ENCODE data around the gene S100A2. TPM values are rescaled to one million over a fixed set of nuclear protein-coding genes. Genes with fewer than 3 reads are reported as not detected.

S100A2 gene
- total RNA-seq, 1 donor from 2014 or later = 24.8 TPM

DNA sequence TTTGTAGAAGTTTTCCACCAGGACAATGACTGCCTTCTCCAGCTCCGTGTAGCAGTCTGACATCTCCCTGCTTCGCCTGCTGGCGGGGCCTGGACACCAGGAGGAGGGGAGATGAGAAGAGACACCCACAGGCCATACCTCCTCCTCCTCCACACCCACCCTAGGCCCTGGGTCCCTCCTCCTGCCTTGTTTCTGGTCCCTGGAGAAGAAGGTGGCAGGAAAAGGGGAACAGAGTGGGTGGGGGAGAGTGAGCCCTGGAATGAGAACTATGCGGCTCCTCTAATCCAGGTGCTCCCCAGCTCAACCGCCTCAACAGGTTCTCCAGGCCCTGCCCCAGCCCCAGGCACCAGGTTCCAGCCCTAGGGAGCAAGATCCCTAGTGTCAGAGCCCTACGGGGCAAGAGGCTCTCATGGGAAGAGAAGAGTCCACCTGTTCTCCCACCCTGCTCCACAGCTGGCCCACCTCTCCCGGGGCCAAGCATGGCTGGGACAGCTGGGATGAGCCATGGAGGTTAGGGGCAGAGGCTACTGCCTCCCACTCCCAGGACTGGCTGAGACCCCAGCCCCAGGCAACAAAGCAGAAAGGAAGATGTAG lies 42.5 kb upstream of the S100A2 start:
- peak overlapping the region; percentile 99 for H3K4me3 ChIP-seq (ENCODE audit: low read depth, low read length)
- no peak for DNase-seq (ENCODE audit: low read depth)
- TF ChIP-seq, protein P1, sequence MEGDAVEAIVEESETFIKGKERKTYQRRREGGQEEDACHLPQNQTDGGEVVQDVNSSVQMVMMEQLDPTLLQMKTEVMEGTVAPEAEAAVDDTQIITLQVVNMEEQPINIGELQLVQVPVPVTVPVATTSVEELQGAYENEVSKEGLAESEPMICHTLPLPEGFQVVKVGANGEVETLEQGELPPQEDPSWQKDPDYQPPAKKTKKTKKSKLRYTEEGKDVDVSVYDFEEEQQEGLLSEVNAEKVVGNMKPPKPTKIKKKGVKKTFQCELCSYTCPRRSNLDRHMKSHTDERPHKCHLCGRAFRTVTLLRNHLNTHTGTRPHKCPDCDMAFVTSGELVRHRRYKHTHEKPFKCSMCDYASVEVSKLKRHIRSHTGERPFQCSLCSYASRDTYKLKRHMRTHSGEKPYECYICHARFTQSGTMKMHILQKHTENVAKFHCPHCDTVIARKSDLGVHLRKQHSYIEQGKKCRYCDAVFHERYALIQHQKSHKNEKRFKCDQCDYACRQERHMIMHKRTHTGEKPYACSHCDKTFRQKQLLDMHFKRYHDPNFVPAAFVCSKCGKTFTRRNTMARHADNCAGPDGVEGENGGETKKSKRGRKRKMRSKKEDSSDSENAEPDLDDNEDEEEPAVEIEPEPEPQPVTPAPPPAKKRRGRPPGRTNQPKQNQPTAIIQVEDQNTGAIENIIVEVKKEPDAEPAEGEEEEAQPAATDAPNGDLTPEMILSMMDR (conservative IDR thresholded peaks at IDR 0.05; ENCODE audit: low read depth, low read length) = no peak

DNA sequence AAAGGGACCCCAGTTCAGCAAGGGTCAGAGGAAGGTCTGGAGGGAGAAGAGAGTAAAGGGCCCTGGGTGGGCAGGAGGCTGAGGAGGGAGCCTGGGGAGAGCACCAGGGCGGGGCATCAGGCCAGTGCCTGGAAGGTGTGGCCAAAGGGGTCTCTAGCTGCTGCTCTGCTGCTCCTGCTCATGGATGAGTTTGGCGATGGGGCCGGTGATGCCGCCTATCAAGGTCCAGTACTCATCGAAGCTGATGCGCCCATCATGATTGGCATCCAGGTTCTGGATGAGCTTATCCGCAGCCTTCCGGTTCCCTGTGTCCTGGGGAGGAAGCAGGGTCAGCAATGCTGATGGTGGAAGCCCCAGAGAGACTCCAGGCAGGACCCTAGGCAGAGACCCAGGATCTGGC lies 41.7 kb upstream of the S100A2 start:
- peak overlapping the region; percentile 99 for H3K4me3 ChIP-seq (ENCODE audit: low read depth, low read length)
- TF ChIP-seq, protein P1 (conservative IDR thresholded peaks at IDR 0.05; ENCODE audit: low read depth, low read length) = no peak
- DNase-seq (ENCODE audit: low read depth) = no peak

DNA sequence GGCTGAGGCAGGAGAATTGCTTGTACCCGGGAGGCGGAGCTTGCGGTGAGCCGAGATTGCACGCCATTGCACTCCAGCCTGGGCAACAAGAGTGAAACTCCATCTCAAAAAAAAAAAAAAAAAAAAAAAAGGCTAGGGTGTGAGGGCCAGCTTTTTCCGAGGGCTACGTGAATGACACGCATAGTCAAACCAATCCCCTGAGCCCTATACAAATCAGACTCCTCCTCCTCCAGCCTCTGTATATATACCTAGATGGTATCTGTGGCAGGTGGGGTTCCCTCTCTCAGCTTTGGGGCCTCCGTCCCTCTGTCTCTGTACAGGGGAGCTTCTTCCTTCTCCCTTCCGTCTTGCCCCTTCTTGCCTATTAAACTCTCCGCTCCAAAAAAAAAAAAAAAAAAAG lies 40.5 kb upstream of the S100A2 start:
- TF ChIP-seq, protein P1 (conservative IDR thresholded peaks at IDR 0.05; ENCODE audit: low read depth, low read length) = no peak
- no peak for DNase-seq (ENCODE audit: low read depth)
- no peak overlapping the region for H3K4me3 ChIP-seq (ENCODE audit: low read depth, low read length)

DNA sequence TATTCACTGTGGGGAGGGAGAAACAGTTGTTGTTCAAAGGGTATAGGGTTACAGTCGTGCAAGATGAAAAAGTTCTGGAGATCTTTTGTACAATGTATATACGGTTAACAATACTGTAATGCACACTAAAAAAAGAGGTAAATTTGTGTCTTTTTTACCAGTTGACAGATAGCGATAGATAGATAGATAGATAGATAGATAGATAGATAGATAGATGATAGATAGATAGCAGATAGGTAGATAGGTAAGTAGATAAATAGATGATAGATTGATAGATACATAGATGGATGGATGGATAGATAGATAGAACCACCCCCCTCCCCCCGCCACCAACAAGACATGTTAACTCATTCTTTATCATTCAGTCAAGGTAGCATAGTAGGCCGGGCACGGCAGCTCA lies 37.1 kb upstream of the S100A2 start:
- DNase-seq (ENCODE audit: low read depth) = no peak
- TF ChIP-seq, protein P1 (conservative IDR thresholded peaks at IDR 0.05; ENCODE audit: low read depth, low read length) = no peak
- H3K4me3 ChIP-seq (ENCODE audit: low read depth, low read length) = no peak overlapping the region

DNA sequence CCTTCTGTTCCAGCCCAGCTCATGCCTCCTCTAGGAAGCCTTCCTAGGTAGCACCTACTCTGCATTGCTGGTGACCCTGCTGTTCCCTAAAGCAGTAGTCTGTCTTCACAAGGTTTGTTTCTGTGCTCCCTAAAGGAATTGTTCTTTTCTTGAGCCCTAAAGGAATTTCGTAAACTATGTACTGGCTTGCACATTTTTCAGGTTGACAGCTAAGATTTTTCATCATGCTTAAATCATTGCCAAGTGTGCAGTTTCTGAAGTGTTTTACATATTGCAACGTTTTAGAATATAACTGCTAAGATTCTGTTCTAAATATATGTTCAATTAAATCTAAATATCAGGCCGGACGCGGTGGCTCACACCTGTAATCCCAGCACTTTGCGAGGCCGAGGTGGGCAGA lies 34.2 kb upstream of the S100A2 start:
- TF ChIP-seq, protein P1 (conservative IDR thresholded peaks at IDR 0.05; ENCODE audit: low read depth, low read length) = no peak
- H3K4me3 ChIP-seq (ENCODE audit: low read depth, low read length) = no peak overlapping the region
- no peak for DNase-seq (ENCODE audit: low read depth)

DNA sequence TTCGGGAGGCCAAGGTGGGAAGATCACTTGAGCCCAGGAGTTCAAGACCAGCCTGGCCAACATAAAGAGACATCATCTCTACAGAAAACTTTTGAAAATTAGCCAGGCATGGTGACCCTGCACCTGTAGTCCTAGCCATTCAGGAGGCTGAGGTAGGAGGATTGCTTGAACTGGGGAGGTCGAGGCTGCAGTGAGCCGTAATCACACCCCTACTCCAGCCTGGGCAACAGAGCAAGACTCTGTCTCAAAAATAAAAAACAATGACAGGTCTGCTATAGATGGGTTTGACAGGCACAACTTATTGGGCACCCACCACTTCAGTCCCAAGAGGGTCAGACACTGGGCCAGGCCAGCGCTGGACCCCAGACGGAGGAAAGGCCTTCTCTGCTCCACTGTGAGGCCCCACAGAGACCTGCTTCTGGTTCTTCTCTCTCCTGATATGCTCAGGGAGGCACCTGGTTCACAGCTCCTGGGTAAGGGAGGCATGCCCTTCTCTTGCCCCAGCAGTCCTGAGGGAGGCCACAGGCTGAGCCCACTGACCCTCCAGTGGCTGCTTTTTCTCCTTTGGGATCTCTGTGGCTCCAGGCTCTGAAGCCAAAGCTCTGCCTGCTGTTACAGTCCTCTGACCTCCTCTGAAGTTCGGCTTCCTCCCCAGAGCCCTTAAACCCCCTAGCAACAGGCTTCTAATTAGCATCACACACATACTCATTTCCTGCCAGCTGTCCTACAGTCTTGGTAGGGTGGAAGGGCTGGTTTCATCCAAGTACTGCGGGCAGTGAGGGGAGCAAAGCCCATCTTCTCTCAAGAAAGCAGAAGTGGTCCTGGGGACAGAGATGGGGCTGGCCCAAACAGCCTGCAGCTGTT lies 32.9 kb upstream of the S100A2 start:
- no peak overlapping the region for H3K4me3 ChIP-seq (ENCODE audit: low read depth, low read length)

More for the DNA sequence above, 32.9 kb upstream of the S100A2 start:
- TF ChIP-seq, protein P1 (conservative IDR thresholded peaks at IDR 0.05; ENCODE audit: low read depth, low read length) = no peak
- no peak for DNase-seq (ENCODE audit: low read depth)
